Left hindlimb (tissue), 1 donor: ENCODE results near the gene FTCD.

ENCODE experiments used
- DNase-seq: peaks from one replicate; pipeline ENCODE4 v3.0.0-alpha.2; 2018

FTCD gene

GRCh38 chr21:46091631-46092025 is 63.8 kb downstream of the FTCD start:
- no peak for DNase-seq

- no peak for DNase-seq
Measured at GRCh38 chr21:46091118-46091517, 64.3 kb downstream of the FTCD start.

GRCh38 chr21:46089285-46089684 is 66.1 kb downstream of the FTCD start:
- DNase-seq: no peak

- DNase-seq: no peak
Measured at GRCh38 chr21:46088189-46088588, 67.2 kb downstream of the FTCD start.

- DNase-seq: no peak
Measured at GRCh38 chr21:46087641-46088040, 67.7 kb downstream of the FTCD start.
